ENCODE measurements around the gene FN3K. TPM values are rescaled to one million over a fixed set of nuclear protein-coding genes. Genes with fewer than 3 reads are reported as not detected.
A peak's percentile ranks its signal among the peaks of the same experiment; 100 is the strongest.

FN3K gene
- total and polyA plus RNA-seq, 2 donors (not counting 3 experiments of a cell fraction or from before 2014, with no cell fraction given) = 2.0 to 12.0 TPM

DNA sequence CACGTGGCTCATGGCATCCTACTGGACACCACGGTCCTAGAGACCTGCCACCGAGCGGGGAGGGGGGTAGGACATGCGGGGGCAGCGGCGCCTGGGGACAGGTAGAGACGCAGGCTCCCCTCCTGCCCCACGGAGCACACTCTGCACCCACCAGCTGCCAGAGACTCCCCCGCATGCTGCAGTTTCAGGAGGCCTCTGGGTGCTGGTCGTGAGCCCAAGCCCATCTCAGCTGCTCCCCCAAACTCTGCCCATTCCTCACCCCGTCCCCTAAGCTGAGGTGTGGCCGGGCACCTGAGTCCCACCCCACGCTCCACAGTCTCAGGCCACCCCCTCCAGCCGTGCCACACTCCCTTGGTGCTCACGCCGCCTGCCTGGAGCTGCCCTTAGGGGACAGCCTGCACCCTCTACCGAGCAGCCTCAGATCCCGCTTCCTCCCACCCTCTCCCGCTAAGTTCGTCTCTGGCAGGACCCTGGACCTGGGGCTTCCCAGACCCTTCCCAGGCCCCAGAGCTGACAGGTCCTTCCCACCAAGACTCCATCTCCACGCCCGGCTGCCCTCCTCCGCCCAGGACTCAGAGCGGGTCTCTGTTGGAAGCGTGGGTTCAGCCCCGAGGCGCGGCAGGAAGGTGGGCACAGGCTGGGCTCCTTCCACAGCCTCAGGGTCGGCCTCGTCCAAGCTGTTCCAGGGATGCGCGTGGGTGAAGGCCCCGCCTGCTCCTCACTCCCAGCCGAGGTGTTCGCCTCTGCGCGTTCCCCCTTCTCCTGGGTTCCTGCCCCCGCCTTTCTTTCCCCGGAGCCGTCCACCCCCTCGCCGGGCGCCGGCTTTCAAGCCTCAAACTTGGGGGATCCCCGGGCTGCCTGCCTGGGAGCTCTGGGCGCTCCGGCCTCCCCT, 38.3 kb upstream of the FN3K start:
- dilution Hi-C loops (cut with MboI; ENCODE audit: extremely low pct_ligation_motif_present, low sequenced_read_pairs) = no loop called here
- CTCF ChIA-PET = interaction anchor here (1.2 kb wide), 1 partner anchor 85 kb away, joined by 3 read pairs; no protein-coding TSS in a partner anchor
- no peaks in the 10 kb centered on the region for H3K79me2 ChIP-seq (ENCODE audit: control insufficient read depth, insufficient read depth, low read length)
- peak overlapping the region in 1 of 3 experiments; percentile 52 for H3K4me3 ChIP-seq (replicated peaks in 1 of 3; ENCODE audit: insufficient read depth in 1 of 3, low read depth in 1 of 3, low read length in 3 of 3)
- H3K9ac ChIP-seq (replicated peaks; ENCODE audit: extremely low read depth, insufficient read depth, low read length) = no peak overlapping the region
- H3K27me3 ChIP-seq (ENCODE audit: control insufficient read depth in 2 of 2, insufficient read depth in 2 of 2, low read length in 2 of 2) = peaks cover 3 to 8% of the 10 kb centered on the region in 2 experiments
- no peak overlapping the region for H3K27ac ChIP-seq (ENCODE audit: insufficient read depth, low read depth, low read length)
- no peak overlapping the region for H2AFZ ChIP-seq (ENCODE audit: low read depth, low read length)
- POLR2A ChIA-PET = no interaction called here
- FAIRE-seq (no peak), DNase-seq (ENCODE audit: low read depth, low spot score) (no peak)
- peaks cover 5% of the 10 kb centered on the region for H3K4me1 ChIP-seq (ENCODE audit: control insufficient read depth, extremely low read depth, insufficient read depth, low read length)
- no peaks in the 10 kb centered on the region for H4K20me1 ChIP-seq (replicated peaks; ENCODE audit: control insufficient read depth, extremely low read depth, insufficient read depth, low read length)
- BruUV-seq (replicated peaks) = no TSS peak
- no peaks in the 10 kb centered on the region for H3K9me1 ChIP-seq (replicated peaks; ENCODE audit: control insufficient read depth, extremely low read depth, insufficient read depth, low read length)
- peak overlapping the region; percentile 53 for H3K4me2 ChIP-seq (ENCODE audit: insufficient read depth, low read length)
- no peaks in the 10 kb centered on the region for H3K36me3 ChIP-seq (ENCODE audit: control insufficient read depth in 2 of 2, extremely low read depth in 1 of 2, insufficient read depth in 2 of 2, low read length in 2 of 2)
- intact Hi-C loops (cut with micrococcal nuclease) = no loop called here
- TF ChIP-seq EZH2 (IDR thresholded peaks at IDR 0.05; ENCODE audit: borderline replicate concordance, low read depth, low read length, severe bottlenecking) (peak; percentile 62), POLR2A (IDR thresholded peaks at IDR 0.05; ENCODE audit: low read depth, low read length) (no peak)
- H3K9me3 ChIP-seq (replicated peaks; ENCODE audit: control insufficient read depth, insufficient read depth, low read length) = peaks cover 4% of the 10 kb centered on the region

GRCh38 chr17:82697808-82698064, 37.7 kb upstream of the FN3K start:
- peak overlapping the region; percentile 8 to 52 (median 42) for H3K4me3 ChIP-seq (replicated peaks in 1 of 3; ENCODE audit: insufficient read depth in 1 of 3, low read depth in 1 of 3, low read length in 3 of 3)
- H3K9ac ChIP-seq (replicated peaks; ENCODE audit: extremely low read depth, insufficient read depth, low read length) = no peak overlapping the region
- H3K27ac ChIP-seq (ENCODE audit: insufficient read depth, low read depth, low read length) = no peak overlapping the region
- TF ChIP-seq EZH2 (IDR thresholded peaks at IDR 0.05; ENCODE audit: borderline replicate concordance, low read depth, low read length, severe bottlenecking) (no peak), GATA2 (IDR thresholded peaks at IDR 0.05; ENCODE audit: insufficient read depth, insufficient read length, low read depth, low read length) (no peak), POLR2A (IDR thresholded peaks at IDR 0.05; ENCODE audit: low read depth, low read length) (no peak), FOS (IDR thresholded peaks at IDR 0.05; ENCODE audit: borderline replicate concordance, insufficient read depth, low read length) (no peak), POLR2AphosphoS5 (IDR thresholded peaks at IDR 0.05; ENCODE audit: insufficient read depth, low read depth, low read length) (no peak), JUN (IDR thresholded peaks at IDR 0.05; ENCODE audit: borderline replicate concordance, insufficient read depth, insufficient read length, low read depth) (no peak), MYC (IDR thresholded peaks at IDR 0.05; ENCODE audit: low read depth, low read length) (no peak)
- TF ChIP-seq, protein P1, sequence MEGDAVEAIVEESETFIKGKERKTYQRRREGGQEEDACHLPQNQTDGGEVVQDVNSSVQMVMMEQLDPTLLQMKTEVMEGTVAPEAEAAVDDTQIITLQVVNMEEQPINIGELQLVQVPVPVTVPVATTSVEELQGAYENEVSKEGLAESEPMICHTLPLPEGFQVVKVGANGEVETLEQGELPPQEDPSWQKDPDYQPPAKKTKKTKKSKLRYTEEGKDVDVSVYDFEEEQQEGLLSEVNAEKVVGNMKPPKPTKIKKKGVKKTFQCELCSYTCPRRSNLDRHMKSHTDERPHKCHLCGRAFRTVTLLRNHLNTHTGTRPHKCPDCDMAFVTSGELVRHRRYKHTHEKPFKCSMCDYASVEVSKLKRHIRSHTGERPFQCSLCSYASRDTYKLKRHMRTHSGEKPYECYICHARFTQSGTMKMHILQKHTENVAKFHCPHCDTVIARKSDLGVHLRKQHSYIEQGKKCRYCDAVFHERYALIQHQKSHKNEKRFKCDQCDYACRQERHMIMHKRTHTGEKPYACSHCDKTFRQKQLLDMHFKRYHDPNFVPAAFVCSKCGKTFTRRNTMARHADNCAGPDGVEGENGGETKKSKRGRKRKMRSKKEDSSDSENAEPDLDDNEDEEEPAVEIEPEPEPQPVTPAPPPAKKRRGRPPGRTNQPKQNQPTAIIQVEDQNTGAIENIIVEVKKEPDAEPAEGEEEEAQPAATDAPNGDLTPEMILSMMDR (IDR thresholded peaks at IDR 0.05; ENCODE audit: extremely low read depth in 1 of 2, insufficient read depth in 1 of 2, low read depth in 1 of 2, low read length in 2 of 2) = no peak
- TF ChIP-seq, protein P2, sequence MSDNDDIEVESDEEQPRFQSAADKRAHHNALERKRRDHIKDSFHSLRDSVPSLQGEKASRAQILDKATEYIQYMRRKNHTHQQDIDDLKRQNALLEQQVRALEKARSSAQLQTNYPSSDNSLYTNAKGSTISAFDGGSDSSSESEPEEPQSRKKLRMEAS (IDR thresholded peaks at IDR 0.05; ENCODE audit: insufficient read depth, insufficient read length) = no peak
- peak overlapping the region; percentile 53 for H3K4me2 ChIP-seq (ENCODE audit: insufficient read depth, low read length)
- BruUV-seq (replicated peaks) = no TSS peak
- no peaks in the 10 kb centered on the region for H4K20me1 ChIP-seq (replicated peaks; ENCODE audit: control insufficient read depth, extremely low read depth, insufficient read depth, low read length)
- intact Hi-C loops (cut with micrococcal nuclease) (loop anchor here (2.0 kb wide), 1 partner anchor 19 kb away; the partner anchor contains the start of gene FN3KRP), dilution Hi-C loops (cut with MboI; ENCODE audit: extremely low pct_ligation_motif_present, low sequenced_read_pairs) (no loop called here)
- H3K9me1 ChIP-seq (replicated peaks; ENCODE audit: control insufficient read depth, extremely low read depth, insufficient read depth, low read length) = no peaks in the 10 kb centered on the region
- no peaks in the 10 kb centered on the region for H3K79me2 ChIP-seq (ENCODE audit: control insufficient read depth, insufficient read depth, low read length)
- ChIA-PET CTCF (interaction anchor here (1.2 kb wide), 1 partner anchor 84 kb away, joined by 3 read pairs; no protein-coding TSS in a partner anchor), POLR2A (no interaction called here)
- peaks cover 5% of the 10 kb centered on the region for H3K4me1 ChIP-seq (ENCODE audit: control insufficient read depth, extremely low read depth, insufficient read depth, low read length)
- H3K36me3 ChIP-seq (ENCODE audit: control insufficient read depth in 2 of 2, extremely low read depth in 1 of 2, insufficient read depth in 2 of 2, low read length in 2 of 2) = no peaks in the 10 kb centered on the region
- H3K27me3 ChIP-seq (ENCODE audit: control insufficient read depth in 2 of 2, insufficient read depth in 2 of 2, low read length in 2 of 2) = peaks cover 3 to 8% of the 10 kb centered on the region in 2 experiments
- FAIRE-seq (no peak), DNase-seq (ENCODE audit: low read depth, low spot score) (no peak)
- H2AFZ ChIP-seq (ENCODE audit: low read depth, low read length) = peak overlapping the region; percentile 55
- peaks cover 4% of the 10 kb centered on the region for H3K9me3 ChIP-seq (replicated peaks; ENCODE audit: control insufficient read depth, insufficient read depth, low read length)
